Liver (tissue), 9 donors: ENCODE measurements around the gene CAST. TPM values are rescaled to one million over a fixed set of nuclear protein-coding genes. Genes with fewer than 3 reads are reported as not detected.

Experiments used
- DNase-seq: peaks from one replicate; pipeline ENCODE4 v3.0.0-alpha.2; 2017; ENCODE audit warnings: low spot score
- H3K27ac ChIP-seq, 2 donors: one replicate each; pipeline ENCODE4 v1.7.0; 2013; ENCODE audit warnings: inconsistent platforms in 2 of 2, low read length in 2 of 2, control low read depth in 1 of 2, low read depth in 1 of 2, mild to moderate bottlenecking in 1 of 2
- H3K27me3 ChIP-seq, 4 donors: one replicate each; pipeline versions ENCODE4 v1.6.1 to v1.7.0; 2013; ENCODE audit warnings: low read length in 3 of 4, inconsistent platforms in 1 of 4, mild to moderate bottlenecking in 1 of 4, moderate library complexity in 1 of 4; ENCODE audit not compliant: control insufficient read depth in 4 of 4, insufficient read depth in 4 of 4
- H3K36me3 ChIP-seq, 4 donors: one replicate each; pipeline versions ENCODE4 v1.6.1 to v1.7.0; 2013; ENCODE audit warnings: low read length in 3 of 4, mild to moderate bottlenecking in 3 of 4, low read depth in 1 of 4, moderate library complexity in 1 of 4; ENCODE audit not compliant: control insufficient read depth in 4 of 4, insufficient read depth in 3 of 4
- H3K4me1 ChIP-seq, 4 donors: one replicate each; pipeline versions ENCODE4 v1.6.1 to v1.7.0; 2013; ENCODE audit warnings: low read length in 3 of 4, mild to moderate bottlenecking in 3 of 4, moderate library complexity in 1 of 4; ENCODE audit not compliant: control insufficient read depth in 4 of 4, insufficient read depth in 4 of 4
- H3K4me3 ChIP-seq, 3 donors: one replicate each; pipeline versions ENCODE4 v1.6.1 to v1.7.0; 2013; ENCODE audit warnings: low read length in 3 of 3, control low read depth in 1 of 3, low read depth in 1 of 3, mild to moderate bottlenecking in 1 of 3
- H3K9ac ChIP-seq, 2 donors: one replicate each; pipeline ENCODE4 v1.7.0; 2013; ENCODE audit warnings: low read length in 2 of 2, mild to moderate bottlenecking in 2 of 2, moderate library complexity in 2 of 2, control low read depth in 1 of 2, low read depth in 1 of 2
- H3K9me3 ChIP-seq, 4 donors: one replicate each; pipeline versions ENCODE4 v1.6.1 to v1.7.0; 2013; ENCODE audit warnings: low read length in 3 of 4; ENCODE audit not compliant: control insufficient read depth in 4 of 4
- GABPA ChIP-seq, 2 donors: IDR thresholded peaks in 1 of 2; conservative IDR thresholded peaks in 1 of 2; 2 replicates each; pipeline ENCODE4 v1.6.1; 2016; ENCODE audit warnings: antibody characterized with exemption in 2 of 2, mild to moderate bottlenecking in 1 of 2, moderate library complexity in 1 of 2
- NR2F2 ChIP-seq: IDR thresholded peaks from 2 replicates; pipeline ENCODE4 v1.6.1; 2016; ENCODE audit warnings: antibody characterized with exemption
- RAD21 ChIP-seq, 2 donors: IDR thresholded peaks; 2 replicates each; pipeline ENCODE4 v1.6.1; 2016; ENCODE audit warnings: antibody characterized with exemption in 2 of 2, mild to moderate bottlenecking in 2 of 2
- REST ChIP-seq: IDR thresholded peaks from 2 replicates; pipeline ENCODE4 v1.6.1; 2016; ENCODE audit warnings: antibody characterized with exemption, mild to moderate bottlenecking
- RXRA ChIP-seq, 2 donors: IDR thresholded peaks; 2 replicates each; pipeline ENCODE4 v1.6.1; 2017 to 2018; ENCODE audit warnings: antibody characterized with exemption in 2 of 2, mild to moderate bottlenecking in 1 of 2
- SP1 ChIP-seq: IDR thresholded peaks from 2 replicates; pipeline ENCODE4 v1.6.1; 2018; ENCODE audit warnings: antibody characterized with exemption, mild to moderate bottlenecking
- TAF1 ChIP-seq: conservative IDR thresholded peaks from 2 replicates; pipeline ENCODE4 v1.6.1; 2016; ENCODE audit warnings: antibody characterized with exemption, mild to moderate bottlenecking
- YY1 ChIP-seq: IDR thresholded peaks from 2 replicates; pipeline ENCODE4 v1.6.1; 2016; ENCODE audit warnings: antibody characterized with exemption, mild to moderate bottlenecking
- ZBTB33 ChIP-seq: IDR thresholded peaks from 2 replicates; pipeline ENCODE4 v1.6.1; 2016; ENCODE audit warnings: antibody characterized with exemption
- WGBS: extraction: QIAGEN DNeasy Blood & Tissue Kit; methylation state at CpG from one replicate; pipeline ENCODE4 v1.1.7; 2013; 5-methylcytosine and 5-hydroxymethylcytosine counted together
- polyA plus RNA-seq, 2 donors: library from polyadenylated mRNA; stranded (reverse) in 1 of 2; unstranded in 1 of 2; fragments of 200-250 nt in 1 of 2; fragments of >200 nt in 1 of 2; fragmentation: Nextera tagmentation in 1 of 2; extraction: Ambion mirVana in 1 of 2; gene quantifications; one replicate each; pipeline versions ENCODE4 v1.2.1 to v1.2.3, GENCODE V29; 2013 to 2015
- total RNA-seq, 2 donors: library from RNA; depleted of rRNA; stranded (reverse); fragments of >200 nt; gene quantifications; one replicate each; pipeline ENCODE4 v1.2.3, GENCODE V29; 2014
- donor health status: healthy.
- donor health status: healthy.
- donor health status: healthy.
- donor health status: healthy.
- donor health status: healthy.

Gene CAST
- total and polyA plus RNA-seq, 4 donors = 43.3 to 126 (median 81.0) TPM

- peaks cover 6 to 82% (median 67%) of the 10 kb centered on the region in 4 donors for H3K36me3 ChIP-seq
- no peak for DNase-seq
- H3K4me1 ChIP-seq = no peaks in the 10 kb centered on the region
- H3K9ac ChIP-seq = no peak overlapping the region
- WGBS = 95% methylated on average over 6 of the region's 6 CpGs
- no peak for TF ChIP-seq REST
- TF ChIP-seq SP1 = no peak
- no peak for TF ChIP-seq ZBTB33
- TF ChIP-seq GABPA (IDR thresholded peaks at IDR 0.05 in 1 of 2, conservative IDR thresholded peaks at IDR 0.05 in 1 of 2) = no peak
- H3K4me3 ChIP-seq = no peak overlapping the region
- H3K27ac ChIP-seq = no peak overlapping the region
- H3K9me3 ChIP-seq = no peaks in the 10 kb centered on the region
- no peaks in the 10 kb centered on the region for H3K27me3 ChIP-seq
These were observed 88.1 kb downstream of the CAST start for GRCh38 chr5:96750110-96750822.

GRCh38 chr5:96751203-96752169 is 89.3 kb downstream of the CAST start:
- TF ChIP-seq RXRA (IDR thresholded peaks at IDR 0.05) (no peak), RAD21 (IDR thresholded peaks at IDR 0.05) (no peak), YY1 (no peak), REST (no peak), NR2F2 (no peak), TAF1 (no peak), SP1 (no peak)
- no peak overlapping the region for H3K9ac ChIP-seq
- DNase-seq = no peak
- peaks cover 6 to 82% (median 66%) of the 10 kb centered on the region in 4 donors for H3K36me3 ChIP-seq
- H3K9me3 ChIP-seq = no peaks in the 10 kb centered on the region
- no peak overlapping the region for H3K4me3 ChIP-seq
- H3K27ac ChIP-seq = no peak overlapping the region
- WGBS = 66% methylated on average over 6 of the region's 6 CpGs
- no peaks in the 10 kb centered on the region for H3K27me3 ChIP-seq
- H3K4me1 ChIP-seq = no peaks in the 10 kb centered on the region
